A673 (cell line): ENCODE data around the gene PODNL1.

Experiments
- CTCF ChIP-seq: fragments of 300-800, 200-600 bp; sonication (generic); conservative IDR thresholded peaks from 2 replicates; pipeline ENCODE4 v1.5.1; 2017; ENCODE audit warnings: low read depth, mild to moderate bottlenecking, antibody characterized with exemption, low read length, moderate library complexity, mixed read lengths
- EZH2 ChIP-seq: fragments of 200-600 bp; sonication (generic); IDR thresholded peaks from 2 replicates; pipeline ENCODE4 v1.6.1; 2017; ENCODE audit warnings: borderline replicate concordance, low read depth, mild to moderate bottlenecking, mixed read lengths, antibody characterized with exemption, low read length; ENCODE audit not compliant: poor library complexity, severe bottlenecking

GRCh38 chr19:13959141-13959961 lies 21.1 kb upstream of the PODNL1 start:
- no peak for TF ChIP-seq EZH2
- no peak for TF ChIP-seq CTCF
